NCI-H1105 (cell line): ENCODE results near the gene SZT2.

Experiments
- DNase-seq: peaks from one replicate; lab custom pipeline; 2025; lab: John Stamatoyannopoulos, UW

Gene SZT2

DNA sequence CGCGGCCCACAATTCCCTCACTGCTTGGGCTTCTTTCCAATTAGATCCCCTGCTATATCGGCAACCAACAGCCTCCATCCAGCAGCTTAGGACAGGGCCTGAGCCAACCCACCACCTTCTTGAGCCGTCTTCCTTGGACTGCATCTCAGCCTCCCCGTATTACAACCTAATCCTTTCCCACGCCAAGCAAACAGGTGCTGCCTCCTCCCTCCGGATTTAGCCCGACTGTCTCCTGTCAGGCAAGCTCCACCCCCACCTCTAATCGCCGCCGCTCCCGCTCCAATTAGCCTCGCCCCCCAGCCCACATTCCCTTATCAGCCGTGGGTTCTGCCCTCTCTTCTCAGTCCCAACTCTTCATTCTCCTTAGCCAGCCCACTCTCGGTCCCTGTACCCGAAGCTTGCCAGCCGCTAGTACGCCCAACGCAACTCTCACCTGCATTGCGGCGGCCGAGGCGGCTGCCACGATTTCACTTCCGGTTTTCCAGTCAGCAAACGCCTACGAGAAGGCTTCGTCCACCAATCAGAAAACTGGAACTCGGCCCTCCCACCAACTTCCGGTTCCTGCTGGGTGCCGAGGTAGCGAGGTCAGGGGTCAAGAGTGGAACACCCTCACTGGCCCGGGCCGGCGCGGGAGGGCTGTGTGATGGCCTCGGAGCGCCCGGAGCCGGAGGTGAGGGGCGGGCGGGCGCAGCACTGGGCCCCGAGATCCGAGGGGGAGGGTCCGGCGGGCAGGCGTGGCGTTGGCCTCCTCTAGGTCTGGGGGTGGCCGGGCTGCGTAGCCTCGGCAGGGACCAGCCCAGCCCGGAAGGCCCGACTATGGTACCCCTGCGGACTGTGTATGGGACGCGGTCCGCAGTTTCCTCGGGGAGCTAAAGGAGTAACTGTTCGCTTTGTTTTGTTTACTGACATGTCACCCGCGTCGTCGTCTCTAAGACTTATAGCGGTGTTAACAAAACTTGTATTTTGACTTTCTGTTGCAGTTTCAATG, at the start of gene SZT2, which contains the start of gene MED8:
SZT2 (plus strand) TSS at position 574 of the 988 bp plus-strand sequence; CDS start at position 644, 70 bp downstream.
MED8 (minus strand) TSS at position 475 of the 988 bp plus-strand sequence; CDS start at position 439, 36 bp downstream.
- peak; percentile 93 for DNase-seq

DNA sequence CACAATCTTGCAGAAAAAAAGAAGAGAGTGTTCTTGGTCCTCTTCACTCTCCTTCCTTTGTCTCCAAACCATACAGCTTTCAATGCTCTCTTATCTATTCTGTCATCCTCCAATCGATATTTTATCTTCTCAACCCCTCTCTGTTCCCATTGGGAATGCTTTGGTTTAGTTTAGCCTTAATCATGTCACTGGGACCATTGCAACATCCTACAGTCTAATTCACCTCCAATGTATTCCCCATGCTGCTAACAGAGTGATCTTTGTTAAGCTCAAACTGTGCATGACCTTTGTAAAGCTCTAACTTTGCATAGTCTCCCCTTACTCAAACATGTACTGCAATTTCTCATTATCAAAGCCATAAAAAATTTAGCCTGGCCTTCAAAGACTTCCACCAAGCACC, 49.1 kb upstream of the SZT2 start:
- no peak for DNase-seq

DNA sequence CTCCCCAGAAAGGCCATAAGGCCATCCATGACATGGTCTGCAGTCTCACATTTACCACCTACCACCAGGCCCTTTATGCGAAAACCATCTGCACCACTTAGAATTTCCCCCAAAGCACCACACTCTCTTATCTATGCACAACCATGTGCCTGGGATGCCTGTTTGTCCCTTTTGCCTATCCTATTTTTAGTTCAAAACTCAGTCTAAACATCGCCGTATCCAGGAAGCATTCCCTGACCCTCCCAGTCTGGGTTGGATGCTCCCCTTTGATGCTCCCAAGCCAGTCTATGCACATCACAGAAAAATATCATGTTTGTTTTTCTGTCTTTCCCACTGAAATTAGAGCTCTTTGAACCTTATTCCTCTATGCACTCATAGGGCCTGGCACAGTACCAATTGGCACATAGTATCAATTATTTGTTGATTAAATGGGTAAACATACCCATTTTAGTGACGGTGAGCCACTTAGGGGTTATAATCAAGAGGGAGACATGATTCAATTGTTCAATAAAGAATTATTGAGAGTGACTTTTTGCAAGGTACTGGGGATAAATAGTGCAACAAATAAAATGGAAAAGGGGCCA, 45.3 kb upstream of the SZT2 start:
- no peak for DNase-seq

DNA sequence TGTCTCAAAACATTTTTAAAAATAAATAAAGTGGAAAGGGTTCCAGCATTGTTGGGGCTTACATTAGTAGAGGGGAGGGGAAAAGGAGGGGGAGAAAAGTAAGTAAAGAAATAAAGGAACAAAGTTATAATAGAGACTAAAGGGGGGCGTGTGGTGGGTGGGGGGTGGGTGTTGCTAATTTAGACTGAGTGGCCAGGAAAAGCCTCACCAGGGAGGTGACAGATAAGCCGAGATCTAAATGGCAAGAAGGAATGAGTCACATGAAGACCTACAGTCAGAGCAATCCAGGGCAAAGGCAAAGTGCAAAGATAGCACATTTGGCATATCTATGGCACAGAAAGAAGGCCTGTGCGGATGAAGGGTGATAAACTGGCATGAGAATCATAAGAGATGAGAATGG, 44.6 kb upstream of the SZT2 start:
- DNase-seq = no peak

DNA sequence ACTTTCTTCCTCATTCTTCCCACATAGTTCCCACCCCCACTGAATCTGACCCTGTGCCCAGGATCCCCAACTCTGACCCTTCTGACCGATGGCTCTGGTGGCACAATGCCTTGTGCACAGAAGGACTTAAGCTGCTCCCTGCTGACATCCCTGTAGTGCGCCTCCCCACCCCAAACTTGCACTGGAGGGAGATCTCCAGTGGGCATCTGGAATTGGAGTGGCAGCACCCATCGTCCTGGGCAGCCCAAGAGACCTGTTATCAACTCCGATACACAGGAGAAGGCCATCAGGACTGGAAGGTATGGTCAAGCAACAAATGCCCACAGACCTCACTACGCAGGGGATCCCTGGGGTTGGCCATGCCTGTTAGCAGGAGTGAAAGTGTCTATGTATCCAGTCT, 43.1 kb upstream of the SZT2 start:
- DNase-seq = no peak

DNA sequence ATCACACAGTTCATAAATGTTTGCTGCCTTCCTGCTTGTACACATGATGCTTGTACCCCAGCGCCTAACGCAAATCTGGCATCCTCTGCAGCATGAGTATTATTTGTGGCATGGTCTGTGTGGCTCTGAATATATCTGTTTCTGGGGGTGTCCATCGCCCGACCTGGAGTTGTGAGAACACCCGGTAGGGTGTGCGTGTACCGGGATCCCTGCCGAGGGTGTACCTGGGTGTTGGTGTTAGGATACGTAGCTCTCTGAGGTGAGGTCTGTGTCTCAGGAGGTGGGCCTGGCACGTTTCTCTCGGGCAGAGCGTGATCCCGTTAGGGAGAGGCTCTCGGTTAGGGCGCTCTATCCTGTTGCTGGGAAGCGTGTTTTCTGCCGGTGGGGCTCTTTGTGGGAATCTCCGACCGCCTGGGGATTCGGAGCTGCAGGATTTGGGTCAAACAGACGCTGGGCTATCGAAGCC, 41.3 kb upstream of the SZT2 start:
- DNase-seq = peak; percentile 84

DNA sequence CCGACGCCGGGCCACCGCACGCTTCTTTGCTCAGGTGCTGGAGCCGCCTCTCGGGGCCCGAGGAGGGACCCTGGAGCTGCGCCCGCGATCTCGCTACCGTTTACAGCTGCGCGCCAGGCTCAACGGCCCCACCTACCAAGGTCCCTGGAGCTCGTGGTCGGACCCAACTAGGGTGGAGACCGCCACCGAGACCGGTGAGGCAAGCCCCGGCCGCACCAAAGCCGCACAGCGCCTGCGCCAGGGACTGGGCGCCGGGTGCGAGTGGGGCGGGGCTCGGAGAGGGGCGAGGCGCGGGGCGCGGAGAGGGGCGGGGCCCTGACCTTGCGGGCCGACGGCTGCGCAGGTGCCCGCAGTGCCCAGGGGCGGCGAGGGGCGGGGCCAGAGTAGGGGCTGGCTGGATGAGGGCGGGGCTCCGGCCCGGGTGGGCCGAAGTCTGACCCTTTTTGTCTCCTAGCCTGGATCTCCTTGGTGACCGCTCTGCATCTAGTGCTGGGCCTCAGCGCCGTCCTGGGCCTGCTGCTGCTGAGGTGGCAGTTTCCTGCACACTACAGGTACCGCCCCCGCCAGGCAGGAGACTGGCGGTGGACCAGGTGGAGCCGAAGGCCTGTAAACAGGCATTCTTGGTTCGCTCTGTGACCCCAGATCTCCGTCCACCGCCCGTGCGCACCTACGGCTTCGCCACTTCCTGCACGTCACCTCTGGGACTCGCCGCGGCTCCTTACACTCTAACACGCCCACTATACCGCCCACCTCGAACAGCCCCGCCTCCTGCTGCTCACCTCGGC, 40.7 kb upstream of the SZT2 start:
- DNase-seq = peak; percentile 97

DNA sequence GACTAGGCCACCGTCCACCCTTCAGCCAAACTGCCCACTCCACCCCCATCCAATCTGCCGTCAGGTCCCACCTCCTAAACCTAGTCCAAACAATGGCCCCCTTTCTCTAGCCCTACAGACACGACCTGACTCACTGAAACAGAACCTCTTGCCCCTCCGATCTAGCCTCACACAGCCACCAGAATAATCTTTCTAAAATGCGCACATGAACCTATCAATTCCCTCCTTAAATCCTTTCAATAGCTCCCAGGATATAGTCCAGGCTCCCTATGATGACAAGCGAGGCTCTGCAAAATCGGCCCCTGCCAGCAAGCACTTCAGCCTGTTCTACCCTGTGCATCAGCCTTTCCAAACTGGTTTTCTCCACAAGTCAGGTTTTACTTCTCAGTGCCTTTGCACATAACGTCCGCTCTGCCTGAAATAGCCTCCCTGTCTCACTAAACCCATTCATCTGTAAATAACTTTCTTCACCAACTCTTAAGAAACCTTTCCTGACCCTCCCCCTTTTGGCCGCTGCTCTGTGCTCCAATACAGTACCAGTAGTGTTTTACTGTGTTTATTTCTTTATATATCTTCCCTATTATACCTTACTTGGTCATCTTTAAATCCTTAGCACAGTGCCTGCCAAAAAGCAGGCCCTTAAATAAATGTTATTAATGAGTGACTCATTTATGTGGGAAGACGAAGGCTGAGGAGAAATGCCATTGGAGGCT, 39.9 kb upstream of the SZT2 start:
- no peak for DNase-seq

DNA sequence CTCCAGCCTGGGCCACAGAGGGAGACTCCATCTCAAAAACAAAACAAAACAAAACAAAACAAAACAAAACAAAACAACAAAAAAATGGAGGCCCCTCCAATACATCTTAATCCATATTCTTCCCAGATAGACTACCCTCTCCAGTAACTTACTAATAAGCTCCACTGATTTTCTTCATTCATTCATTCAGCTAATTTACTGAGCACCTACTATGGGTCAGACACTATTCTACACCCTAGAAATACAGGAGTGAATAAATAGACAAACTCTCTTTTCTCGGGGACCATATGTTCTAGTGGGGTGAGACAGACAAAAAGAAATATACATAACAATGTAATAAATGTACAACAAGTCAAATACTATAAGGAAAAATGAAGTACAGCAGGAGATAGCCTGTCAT, 38.7 kb upstream of the SZT2 start:
- DNase-seq = no peak

DNA sequence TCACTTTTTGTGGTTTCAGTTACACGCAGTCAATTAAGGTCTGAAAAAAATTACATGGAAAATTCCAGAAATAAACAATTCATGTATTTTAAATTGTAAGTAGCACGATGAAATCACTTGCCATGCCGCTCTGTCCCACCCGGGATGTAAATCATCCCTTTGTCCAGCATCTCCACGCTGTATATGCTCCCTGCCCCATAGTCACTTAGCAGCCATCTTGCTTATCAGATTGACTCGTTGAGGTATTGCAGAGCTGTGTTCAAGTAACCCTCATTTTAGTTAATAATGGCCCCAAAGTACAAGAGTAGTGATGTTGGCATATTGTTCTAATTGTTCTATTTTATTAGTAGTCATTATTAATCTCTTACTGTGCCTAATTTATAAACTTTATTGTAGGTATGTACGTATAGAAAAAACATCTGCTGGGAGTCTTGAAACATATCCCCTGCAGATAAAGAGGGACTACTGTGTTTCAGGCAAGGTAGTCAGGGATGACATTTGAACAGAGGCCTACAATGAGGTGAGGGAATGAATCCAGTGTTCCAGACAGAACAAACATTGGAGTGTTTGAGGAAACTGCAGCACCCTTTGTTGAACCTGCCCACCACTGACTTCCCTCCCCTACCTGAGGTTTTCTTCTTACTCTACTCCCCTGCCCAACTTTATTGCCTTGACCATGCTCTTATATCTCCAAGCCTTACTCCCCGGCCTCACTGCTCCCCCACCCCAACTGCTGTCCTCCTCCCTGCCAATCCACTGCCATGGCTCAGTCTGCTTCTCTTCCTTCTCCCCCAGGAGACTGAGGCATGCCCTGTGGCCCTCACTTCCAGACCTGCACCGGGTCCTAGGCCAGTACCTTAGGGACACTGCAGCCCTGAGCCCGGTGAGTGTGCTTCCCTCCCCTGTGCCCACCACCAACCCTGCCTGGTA, 38.0 kb upstream of the SZT2 start:
- DNase-seq = no peak

DNA sequence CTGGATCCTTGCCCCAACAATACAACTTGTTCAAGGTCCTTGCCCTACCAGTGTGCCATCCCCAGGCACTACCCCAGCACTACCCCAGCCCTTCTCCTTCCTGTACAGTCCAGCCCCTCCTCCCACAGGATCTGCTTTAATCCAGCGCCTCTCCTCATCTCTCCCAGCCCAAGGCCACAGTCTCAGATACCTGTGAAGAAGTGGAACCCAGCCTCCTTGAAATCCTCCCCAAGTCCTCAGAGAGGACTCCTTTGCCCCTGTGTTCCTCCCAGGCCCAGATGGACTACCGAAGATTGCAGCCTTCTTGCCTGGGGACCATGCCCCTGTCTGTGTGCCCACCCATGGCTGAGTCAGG, 37.4 kb upstream of the SZT2 start:
- no peak for DNase-seq

DNA sequence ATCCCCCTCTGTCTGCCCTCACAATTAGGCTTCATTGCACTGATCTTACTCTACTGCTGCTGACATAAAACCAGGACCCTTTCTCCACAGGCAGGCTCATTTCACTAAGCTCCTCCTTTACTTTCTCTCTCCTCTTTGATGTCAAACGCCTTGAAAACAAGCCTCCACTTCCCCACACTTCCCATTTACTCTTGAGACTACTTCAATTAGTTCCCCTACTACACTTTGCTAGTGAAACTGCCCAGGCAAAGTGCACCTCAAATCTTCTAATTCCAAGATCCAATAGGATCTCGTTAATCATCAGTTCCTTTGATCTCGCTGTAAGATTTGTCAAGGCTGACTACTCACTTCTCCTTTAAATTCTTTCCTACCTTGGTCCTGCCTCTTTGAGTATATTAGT, 36.8 kb upstream of the SZT2 start:
- DNase-seq = no peak

DNA sequence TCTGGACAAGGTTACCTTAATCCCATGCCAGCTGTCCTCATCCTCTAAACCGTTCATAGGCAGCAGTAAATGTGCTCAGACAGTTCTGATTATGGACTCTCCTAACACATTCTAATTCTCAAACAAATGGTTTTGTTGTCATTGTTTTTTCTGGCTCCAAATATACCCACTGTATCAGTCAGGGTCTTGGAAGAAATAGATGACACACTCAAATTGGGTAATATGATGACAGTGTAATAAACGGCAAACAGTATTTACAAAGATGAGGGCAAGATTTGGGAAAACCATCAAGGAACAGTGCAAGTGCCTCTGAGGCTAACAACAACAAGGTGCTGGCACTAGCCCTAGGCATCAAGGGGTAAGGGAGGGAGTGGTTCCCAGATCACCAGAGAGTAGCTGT, 35.2 kb upstream of the SZT2 start:
- no peak for DNase-seq

DNA sequence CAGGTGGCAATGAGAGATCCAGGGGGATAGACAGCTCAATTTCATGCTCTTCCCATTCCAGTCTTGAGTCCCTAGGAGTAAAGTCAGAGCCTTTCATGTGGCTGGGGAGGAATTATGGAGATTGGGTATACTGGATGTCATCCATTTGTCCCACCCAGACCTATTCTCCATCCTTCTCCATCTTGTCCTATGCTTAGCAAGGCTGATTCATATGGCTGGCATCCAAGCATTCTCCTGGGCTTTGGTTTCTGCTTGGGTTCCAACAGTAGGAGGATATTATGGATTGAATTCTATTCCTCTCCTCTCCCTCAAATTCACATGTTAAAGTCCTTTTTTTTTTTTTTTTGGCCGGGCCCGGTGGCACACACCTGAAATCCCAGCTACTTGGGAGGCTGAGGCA, 34.8 kb upstream of the SZT2 start:
- no peak for DNase-seq

DNA sequence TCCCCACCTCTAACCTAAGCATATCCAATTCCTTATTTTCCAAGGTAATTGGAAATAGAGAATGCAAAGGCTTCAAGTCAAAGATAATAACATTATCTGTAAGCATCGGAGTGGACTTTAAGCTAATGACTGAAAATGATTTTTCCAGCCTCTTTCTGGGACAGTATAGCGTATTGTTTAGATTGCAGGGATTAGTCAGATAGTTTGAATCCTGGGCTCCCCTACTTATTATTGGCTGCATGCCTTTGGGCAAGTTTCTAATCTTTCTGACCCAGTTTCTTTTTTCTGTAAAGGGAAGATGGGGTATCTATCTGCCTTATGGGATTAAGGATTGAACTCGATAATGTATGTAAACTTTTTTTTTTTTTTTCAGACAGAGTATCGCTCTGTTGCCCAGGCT, 32.4 kb upstream of the SZT2 start:
- no peak for DNase-seq

DNA sequence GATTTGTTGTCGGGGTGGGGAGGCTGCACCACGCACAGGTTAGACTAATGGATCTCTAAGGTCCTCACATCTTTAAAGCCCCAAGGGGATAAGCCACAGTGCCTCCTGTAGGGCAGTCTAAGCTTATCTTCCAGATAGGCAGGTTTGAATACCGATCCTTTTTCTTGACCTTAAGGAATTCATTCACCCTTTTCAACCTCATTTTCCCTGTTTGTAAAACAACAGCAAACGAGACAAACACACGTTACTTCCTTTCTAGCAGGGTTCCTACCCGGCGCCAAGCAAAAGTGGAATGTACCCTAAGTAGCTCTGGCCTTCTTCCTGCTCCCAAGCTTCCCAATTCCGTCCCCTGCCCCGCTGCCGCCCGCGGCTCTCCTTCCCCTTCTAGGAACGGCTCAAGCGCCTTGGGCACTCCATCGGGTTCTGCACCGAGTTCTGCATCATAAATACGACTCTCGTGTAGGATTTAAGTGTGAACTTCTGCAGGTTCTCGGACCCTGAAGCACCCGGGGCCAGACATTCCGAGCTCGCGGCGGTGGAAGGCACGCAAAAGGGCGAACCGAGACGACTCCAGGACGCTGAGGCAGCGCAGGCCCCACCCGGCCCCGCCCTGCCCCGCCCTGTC, 31.5 kb upstream of the SZT2 start:
- no peak for DNase-seq

DNA sequence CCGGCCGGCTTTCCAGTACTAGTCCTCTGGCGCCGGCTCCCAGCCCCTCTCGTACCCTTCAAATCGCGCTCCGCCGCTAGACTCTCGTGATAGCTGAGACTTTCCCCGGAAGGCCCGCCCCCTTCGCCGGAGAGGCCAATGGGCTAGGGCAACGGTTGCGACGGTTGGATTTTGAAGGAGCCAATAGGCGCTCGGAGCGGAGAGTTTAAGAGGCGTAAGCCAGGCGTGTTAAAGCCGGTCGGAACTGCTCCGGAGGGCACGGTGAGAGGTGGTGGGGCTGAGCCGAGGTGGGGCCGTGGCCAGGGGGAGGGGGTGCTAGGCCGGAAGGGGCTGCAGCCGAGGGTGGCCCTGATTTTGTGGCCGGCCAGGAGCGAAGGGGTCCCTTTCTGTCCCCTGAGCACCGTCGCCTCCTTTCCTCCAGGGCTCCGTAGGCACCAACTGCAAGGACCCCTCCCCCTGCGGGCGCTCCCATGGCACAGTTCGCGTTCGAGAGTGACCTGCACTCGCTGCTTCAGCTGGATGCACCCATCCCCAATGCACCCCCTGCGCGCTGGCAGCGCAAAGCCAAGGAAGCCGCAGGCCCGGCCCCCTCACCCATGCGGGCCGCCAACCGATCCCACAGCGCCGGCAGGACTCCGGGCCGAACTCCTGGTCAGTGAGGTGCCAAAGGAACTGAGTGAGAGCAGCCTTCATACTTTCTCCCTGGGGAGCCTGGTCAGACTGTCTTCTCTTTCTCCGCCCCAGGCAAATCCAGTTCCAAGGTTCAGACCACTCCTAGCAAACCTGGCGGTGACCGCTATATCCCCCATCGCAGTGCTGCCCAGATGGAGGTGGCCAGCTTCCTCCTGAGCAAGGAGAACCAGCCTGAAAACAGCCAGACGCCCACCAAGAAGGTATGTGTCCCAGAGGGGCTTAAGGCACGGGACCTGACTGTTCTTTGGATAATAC, 30.7 kb upstream of the SZT2 start, which contains the start of gene CDC20:
CDC20 (plus strand) TSS at position 236 of the 948 bp plus-strand sequence; CDS start at position 471, 235 bp downstream.
- peak; percentile 99 for DNase-seq

DNA sequence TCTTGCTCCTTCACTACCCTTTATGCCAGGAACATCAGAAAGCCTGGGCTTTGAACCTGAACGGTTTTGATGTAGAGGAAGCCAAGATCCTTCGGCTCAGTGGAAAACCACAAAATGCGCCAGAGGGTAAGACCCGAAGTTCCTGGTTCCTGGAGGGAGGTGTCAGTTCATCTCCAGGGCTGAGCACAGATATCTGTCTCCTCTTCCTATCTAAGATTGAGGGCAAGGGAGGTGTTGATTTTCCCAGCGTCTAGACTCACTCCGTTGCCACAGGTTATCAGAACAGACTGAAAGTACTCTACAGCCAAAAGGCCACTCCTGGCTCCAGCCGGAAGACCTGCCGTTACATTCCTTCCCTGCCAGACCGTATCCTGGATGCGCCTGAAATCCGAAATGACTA, 30.0 kb upstream of the SZT2 start:
- no peak for DNase-seq

DNA sequence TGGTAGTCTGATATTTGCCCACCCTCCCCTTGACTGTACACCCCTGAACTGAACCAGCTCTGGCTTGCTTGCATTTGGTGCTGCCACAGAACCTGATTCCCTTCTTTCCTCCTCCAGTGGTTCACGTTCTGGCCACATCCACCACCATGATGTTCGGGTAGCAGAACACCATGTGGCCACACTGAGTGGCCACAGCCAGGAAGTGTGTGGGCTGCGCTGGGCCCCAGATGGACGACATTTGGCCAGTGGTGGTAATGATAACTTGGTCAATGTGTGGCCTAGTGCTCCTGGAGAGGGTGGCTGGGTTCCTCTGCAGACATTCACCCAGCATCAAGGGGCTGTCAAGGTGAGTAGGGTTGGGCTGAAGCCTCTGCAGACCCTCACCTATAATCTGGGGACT, 29.1 kb upstream of the SZT2 start:
- no peak for DNase-seq
